ENCODE measurements around the gene GAD2.

GAD2 gene

DNA sequence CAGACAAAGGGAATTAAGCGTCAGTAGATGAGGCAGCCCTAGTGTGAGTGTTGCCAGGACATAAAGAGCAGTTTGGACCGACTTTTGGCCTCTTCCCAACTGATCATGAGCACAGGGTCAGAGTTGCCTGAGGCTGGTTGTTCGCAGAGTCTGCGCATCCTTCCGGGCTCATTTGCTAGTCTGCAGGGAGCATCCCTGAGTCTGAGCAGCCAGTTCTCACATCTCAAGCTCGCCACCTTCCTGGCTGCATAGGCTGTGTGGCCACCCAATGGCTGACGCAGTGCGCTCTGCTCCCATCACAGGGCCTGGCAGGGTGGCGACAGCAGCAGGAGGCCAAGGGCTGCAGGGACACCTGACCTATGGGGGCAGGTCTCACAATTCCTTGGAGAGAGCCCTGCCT lies 5.0 kb downstream of the GAD2 start:
- DNase-seq (ENCODE audit: low read depth in 2 of 3, low spot score in 1 of 3), result no peak

DNA sequence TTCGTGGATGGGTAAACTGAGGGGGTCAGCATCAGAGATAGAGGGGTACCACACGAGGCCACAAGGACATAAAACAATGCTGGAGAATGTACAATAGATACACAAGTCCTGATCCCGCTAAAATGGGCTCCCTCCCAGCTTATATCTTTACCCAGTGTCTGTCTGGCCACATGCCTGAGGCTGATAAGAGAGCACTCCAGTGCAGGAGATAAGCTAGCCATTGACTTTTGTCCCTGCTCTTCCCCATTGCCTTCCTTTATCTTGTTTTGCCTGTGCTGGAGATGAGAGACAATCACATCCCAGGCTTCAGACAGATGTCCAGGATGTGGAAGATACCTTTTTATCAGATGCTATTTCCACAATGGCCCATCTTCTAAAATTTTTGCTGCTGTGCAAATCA lies 6.0 kb downstream of the GAD2 start:
- no peak for DNase-seq (ENCODE audit: low read depth in 2 of 3, low spot score in 1 of 3)

DNA sequence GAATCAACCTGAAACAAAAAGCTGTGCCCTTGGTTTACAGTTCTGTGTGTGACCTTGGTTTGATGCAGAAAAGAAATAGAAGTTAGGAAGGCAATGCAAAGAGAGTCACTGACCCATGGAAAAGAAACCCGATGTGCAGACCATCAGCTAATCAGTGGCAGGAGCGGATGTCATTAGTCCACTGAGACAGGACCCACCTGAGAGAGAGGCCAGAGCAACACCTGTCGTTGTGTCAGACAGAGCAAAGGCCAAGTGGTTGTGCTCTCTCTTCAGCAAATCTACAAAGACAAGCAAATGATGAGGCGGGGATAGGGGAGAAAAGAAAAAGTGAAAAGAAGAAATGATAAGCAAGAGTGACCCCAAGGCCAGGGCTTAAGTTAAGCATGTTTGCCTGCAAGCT lies 8.7 kb downstream of the GAD2 start:
- no peak for DNase-seq (ENCODE audit: low read depth in 2 of 3, low spot score in 1 of 3)

DNA sequence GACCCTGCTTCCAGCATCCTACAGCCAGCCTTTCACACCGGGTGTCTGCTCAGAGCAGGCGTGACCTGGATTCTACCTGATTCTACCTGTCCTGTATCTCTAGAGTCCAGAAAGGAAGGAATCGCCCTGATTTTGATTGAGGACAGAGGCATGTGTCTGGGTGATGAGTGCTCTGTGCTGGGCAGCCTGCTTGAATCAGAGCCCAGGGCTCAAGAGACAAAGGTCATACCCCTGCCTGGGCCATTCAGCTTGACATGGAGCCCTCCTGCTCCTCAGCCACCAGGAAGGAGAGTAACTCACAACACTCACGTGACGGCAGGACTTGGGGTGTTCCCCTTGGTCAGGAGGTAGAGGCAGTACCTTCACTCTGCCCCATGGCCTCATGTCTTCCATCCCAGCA lies 11.2 kb downstream of the GAD2 start:
- DNase-seq (ENCODE audit: low read depth in 2 of 3, low spot score in 1 of 3), result no peak

DNA sequence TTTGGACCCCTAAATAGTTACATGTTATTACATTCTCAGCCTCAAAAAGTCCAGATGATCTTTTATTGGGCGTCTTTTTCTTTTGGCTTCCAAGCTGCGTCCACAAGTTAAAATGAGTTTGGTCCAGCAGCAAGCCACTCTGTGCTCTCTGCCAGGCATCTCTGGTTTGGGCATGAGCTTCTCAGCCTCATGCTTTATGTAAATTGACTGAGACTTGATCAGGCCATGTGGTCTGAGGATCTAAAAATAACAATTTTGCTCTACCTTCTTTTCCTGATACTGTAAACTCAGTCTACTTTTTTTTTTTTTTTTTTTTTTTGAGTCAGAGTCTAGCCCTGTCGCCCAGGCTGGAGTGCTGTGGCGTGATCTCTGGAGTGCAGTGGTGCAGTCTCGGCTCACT lies 15.6 kb downstream of the GAD2 start:
- no peak for DNase-seq (ENCODE audit: low read depth in 2 of 3, low spot score in 1 of 3)

DNA sequence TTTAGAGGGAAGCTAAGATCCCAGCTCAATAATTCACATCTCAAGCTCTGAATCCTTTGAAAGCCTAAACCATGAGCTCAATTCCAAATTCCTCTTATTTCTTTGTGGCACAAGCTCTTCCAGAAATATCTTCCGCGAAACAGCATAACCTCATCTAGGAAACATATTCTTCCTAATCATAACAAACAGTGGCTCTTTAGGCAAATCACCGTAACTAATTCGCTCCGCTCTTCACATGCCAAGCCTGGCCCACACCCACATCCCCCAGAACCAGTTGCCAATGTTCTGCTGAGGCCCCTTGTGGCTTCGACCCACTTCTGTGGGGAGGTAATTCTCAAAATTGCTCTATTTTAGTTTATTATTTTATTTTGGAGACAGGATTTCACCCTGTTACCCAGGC lies 19.2 kb downstream of the GAD2 start:
- no peak for DNase-seq (ENCODE audit: low read depth in 2 of 3, low spot score in 1 of 3)

DNA sequence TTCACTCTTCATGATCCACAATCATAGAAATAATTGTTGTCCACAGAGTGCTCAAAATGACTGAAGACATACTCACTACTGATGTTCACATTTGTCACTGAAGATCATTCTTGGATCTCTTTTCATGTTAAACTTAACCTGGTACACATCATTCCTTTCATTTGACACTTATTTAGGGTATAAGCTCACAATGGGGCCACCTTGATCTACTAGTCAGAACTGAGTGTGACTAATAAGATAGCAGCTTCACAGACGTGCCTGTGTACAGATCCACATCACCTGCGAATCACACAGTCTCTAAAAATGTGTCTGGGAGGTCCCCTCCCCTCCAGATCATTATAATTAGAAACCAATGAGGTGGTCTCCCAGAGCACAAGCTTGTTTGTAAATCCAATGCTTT lies 21.8 kb downstream of the GAD2 start:
- DNase-seq (ENCODE audit: low read depth in 2 of 3, low spot score in 1 of 3), result no peak

DNA sequence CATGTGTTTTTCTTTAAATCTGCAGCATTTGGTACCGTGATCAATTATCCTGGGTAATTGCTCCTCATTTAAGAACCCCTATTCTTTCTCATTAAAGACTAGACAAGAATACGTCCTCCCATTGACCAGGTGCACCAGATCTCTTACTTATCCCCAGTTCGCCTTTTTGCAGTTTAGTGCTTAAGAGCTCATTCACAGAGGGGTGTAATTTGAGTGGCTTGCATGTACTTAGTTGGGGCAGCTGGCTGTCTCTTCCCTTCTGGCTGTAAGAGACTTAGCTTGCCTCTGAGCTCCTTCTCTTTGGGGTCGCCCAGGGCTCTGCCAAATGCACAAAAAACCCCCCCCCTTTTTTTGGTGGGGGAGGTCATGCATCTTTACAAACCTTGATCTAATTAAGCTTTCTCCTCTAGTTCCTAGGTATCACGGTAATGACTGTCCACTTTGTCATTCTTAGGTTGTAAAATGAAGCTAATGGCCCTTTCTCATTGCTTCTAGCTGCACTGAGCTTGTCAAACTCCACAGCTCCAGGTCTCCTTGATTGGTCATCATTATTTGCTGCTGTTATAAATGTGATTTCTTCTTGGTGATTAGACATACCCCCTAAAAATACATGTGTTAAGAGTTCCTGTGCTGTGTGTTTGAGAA lies 26.3 kb downstream of the GAD2 start:
- no peak for DNase-seq (ENCODE audit: low read depth in 2 of 3, low spot score in 1 of 3)

DNA sequence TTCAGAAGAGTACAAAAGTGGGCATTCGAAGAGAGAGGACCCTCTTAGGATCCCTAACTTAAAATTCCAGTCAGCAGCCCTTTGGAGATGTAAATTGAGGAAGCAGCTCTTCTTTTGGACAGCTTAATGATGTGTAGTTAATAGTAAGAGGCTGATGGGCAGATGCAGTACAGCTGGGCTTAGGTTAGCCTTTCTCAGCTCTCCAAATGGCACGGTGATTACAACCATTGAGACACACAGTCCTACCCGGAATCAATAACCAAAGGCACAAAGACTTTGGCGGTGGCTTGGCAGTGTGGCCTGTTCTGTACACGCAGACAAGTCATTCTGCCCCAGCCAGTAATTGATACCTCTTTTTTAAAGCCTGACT lies 26.8 kb downstream of the GAD2 start:
- DNase-seq (ENCODE audit: low read depth in 2 of 3, low spot score in 1 of 3), result no peak

DNA sequence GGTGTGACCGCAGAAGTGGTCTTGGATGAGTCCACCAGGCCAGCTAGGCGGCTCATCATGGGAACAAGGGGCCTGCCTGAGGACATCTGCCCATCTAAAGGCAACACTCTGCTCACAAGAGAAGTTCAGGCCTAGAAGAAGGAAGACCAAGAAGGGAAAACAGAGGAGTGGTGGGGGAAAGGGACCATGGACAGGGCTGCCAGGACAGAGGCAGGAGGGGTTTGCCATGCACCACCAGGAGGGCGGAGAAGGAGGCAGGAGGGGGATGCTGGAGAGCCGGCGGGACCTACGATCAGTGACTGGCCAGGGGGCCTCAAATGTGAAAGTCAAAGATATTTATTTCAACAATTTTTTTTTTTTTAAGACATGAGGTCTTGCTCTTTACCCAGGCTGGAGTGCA lies 33.1 kb downstream of the GAD2 start:
- DNase-seq (ENCODE audit: low read depth in 2 of 3, low spot score in 1 of 3), result no peak

DNA sequence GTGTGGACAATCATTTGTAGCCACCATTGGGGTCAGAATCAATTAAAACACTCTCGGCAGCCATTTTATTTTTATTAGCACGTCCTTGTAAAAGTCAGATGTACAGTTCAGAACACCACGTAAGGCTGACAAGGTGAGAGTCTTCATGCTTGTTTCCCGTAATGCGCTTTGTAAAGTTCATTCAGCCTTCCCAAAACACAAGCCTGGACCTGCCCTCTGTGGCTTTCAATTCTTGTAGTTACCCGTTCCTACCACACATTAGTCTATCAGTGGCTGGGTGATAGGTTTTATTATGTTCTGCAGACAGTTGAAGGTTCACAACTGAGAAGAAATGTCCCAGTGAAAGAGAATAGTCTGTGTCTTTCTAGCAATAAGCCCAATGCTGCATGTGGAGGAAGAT lies 35.4 kb downstream of the GAD2 start:
- no peak for DNase-seq (ENCODE audit: low read depth in 2 of 3, low spot score in 1 of 3)

DNA sequence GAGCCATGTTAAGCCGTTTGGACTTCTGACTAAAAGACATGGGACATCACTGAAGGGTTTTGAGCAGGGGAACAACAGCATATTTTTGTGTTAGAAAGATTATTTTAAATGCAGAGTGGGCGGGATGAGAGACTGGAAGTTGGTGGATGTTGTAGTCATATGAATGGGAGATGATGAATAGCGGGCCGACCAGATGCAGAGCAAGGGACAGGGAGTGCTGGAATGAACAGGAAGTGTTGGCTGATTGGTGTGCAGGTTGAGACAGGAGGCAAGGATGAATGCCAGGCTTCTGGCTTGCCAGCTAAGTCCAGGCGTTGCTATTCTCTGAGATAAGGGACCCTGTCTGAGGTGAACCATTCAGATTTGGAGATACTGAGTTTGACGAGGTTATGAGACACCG lies 38.0 kb downstream of the GAD2 start:
- DNase-seq (ENCODE audit: low read depth in 2 of 3, low spot score in 1 of 3), result no peak

DNA sequence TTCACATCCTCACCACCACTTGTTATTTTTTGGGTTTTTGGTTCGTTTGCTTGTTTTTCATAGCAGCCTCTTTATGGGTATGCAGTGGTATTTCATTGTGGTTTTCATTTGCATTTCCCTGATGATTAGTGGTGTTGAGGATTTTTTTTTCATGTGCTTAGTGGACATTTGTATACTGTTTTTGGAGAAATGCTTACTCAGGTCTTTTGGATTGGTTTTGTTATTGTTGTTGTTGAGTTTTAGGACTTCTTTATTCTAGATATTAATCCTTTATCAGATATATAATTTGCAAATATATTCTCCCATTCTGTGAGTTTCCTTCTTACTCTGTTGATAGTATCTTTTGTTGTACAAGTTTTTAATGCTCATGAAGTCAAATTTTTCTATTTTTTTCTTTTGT lies 42.8 kb downstream of the GAD2 start:
- no peak for DNase-seq (ENCODE audit: low read depth in 2 of 3, low spot score in 1 of 3)

DNA sequence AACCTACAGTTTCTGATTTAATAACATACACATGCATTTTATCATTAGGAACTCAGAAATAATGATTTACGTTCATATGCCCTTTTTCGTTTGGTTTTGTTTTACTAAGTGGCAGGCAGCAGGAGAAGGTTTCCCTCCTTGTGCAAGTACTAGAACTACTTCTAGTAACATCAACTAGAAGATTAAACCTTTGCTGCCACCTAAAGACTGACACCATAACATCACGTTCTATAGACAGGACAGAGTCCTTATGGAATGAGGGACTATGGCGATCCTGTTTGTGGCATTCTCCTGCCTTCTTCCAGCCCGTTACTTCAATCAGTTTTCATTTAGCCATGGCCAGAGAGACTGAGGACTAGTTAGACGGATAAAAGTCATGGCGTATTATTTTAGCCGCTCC lies 53.2 kb downstream of the GAD2 start:
- DNase-seq (ENCODE audit: low read depth in 2 of 3, low spot score in 1 of 3), result no peak

DNA sequence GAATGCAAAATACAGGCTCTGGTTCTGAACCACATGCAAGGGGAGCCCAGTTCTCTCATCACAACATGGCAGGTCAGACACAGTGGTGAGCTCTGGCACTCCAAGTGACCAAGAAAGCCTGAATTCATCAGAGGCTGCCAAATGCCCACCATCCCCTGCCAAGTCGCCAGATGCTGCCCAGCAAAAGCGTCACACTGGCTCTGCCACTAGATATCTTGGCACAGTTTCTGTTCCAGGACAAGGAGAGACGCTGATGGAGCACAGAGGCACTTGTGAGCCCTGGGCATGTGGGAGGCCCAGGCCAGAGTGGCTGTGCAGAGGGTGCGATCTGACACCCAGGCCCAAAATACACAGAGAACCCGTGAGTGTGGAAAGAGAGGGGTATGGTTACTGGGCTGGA lies 57.8 kb downstream of the GAD2 start:
- DNase-seq (ENCODE audit: low read depth in 2 of 3, low spot score in 1 of 3), result no peak

DNA sequence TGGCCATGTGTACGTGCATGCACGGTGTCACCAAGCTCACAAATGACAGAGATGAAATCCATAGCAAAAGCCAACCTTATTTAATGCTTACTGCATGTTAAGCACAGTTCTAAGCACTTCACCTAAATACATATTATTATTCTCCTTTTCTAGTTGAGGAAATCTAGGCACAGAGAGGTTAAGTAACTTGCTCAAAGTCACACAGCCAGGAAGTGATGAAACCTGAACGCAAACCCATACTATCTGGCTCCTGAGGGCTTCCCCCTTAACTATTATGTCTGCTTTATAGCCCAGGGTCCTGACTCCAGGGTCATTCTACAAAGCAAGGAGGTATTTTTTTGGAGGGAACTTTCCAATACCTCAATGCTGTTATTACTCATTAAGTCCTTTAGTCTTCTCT lies 61.7 kb downstream of the GAD2 start:
- DNase-seq (ENCODE audit: low read depth in 2 of 3, low spot score in 1 of 3), result no peak

DNA sequence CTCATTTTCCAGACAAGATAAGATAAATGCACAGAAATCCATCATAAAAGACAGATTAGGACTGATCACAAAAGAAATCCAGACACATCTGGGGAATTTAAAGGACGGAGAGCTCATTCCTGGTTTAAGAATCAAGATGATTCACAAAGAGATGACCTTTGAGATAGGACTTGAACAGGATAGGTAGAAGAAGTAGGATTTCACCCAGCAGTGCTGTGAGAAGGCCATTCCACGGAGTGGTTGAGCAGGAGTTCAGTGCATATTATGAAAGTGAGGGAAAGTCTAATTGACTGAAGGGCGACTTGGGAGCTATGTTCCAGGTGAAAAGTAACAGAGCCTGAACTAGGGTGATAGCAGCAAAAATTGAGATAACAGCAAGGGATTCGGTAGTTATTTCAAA lies 73.7 kb downstream of the GAD2 start:
- no peak for DNase-seq (ENCODE audit: low read depth in 2 of 3, low spot score in 1 of 3)

DNA sequence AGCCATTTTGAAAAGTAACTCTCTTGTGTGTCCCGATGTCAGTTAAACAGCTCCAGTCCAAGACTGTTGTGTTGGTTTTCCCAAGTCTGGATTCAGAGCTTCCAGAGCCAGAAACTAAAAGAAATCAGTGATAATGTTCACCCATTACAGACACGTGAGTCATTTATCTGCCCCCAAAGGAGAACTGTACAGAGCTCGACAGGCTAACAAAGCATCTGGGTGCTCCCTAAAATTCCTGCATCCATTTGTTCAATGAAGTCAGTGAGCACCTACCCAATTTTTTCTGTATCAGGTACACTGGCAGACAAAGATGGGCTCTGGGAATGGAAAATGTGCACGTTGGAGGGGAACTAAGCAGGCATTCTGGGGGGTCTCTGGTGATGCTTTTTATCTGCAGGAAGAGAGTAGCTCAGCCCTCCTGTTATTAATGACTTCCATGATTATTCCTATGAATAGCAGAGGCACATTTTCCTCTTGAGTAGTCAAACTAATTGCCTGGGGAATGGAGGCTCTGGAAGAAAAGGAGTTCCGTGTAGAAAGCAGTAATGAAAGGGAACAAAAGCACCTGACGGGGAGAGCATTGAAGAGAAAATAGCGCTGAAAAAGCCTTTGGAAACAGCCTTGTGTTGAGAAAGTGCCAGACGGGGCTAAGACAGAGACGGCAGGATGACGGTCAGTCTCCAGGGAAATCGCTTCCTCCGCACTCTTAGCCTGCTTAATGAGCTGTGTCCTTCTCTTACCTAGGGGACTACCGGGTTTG lies 75.3 kb downstream of the GAD2 start:
- no peak for DNase-seq (ENCODE audit: low read depth in 2 of 3, low spot score in 1 of 3)

DNA sequence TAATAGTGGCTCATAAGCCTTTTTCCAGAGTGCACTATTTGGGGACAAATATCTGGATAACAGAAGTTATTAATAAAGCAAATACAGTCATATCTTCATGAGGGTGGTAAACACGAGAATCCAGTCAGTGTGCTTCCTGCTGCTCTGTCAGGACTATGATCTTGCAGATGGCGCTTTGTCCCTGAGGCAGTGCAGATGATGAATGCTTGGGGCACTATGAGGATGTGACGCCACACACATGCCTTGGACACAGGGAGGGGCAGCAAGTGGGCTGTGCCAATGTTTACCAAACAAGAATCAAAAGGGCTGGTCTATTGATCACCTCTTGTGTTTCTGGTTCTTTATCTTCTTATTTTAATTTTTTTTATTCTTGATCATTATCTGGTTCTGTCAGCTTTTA lies 79.8 kb downstream of the GAD2 start:
- no peak for DNase-seq (ENCODE audit: low read depth in 2 of 3, low spot score in 1 of 3)

DNA sequence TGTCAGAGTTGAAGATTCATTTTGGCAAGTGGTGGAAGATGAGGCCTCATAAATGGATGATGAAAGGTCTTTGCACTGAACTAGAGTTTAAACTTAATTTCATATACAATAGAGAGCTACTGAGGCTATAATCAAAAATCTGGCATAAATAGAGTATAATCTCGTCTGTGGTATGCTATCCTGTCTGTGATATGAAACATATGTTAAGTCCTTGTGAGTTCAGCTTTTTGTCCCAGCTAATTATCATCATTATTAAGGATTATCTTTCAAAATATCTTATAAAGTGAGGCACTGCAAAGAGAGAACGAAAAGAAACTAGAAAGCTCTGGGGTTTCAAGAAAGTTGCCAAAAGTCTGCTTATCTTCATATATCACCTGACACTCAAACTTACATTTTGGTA lies 83.4 kb downstream of the GAD2 start:
- no peak for DNase-seq (ENCODE audit: low read depth in 2 of 3, low spot score in 1 of 3)

DNA sequence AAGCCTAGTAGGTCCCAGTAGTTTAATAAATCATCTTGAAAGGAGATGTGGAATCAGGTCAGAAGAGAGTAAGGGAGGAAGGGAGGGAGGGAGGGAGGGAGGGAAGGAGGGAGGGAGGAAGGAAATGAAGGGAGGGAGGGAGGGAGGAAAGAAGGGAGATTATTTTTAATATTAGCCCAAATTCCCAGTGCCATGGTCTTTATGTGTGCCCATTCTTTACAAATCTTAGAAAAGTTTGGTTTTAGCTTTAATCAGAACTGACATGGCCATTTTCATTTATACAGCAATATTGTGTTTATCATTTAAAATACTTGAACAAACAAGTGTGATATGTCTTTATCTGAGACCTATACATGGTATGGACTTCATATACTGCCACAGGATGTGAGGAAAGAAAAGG lies 86.8 kb downstream of the GAD2 start:
- no peak for DNase-seq (ENCODE audit: low read depth in 2 of 3, low spot score in 1 of 3)

DNA sequence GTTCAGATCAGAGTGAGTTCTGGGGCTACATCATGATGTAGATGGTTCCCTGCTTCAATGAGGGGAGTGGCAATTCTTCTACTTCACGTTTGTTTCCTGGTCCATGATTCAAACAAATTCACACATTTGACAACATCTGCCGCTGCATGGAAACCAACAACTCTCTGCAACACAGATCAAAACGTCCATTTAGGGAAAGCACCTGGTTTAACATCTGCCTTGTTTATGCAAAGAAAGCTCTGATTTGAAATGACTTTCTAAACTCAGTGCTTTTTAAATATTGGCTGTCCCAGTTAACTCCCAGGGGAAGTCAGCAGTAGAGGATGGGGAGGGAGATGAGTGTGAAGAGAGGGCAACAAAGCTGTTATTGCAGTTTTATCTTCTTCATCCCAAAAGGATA lies 93.8 kb downstream of the GAD2 start:
- DNase-seq (ENCODE audit: low read depth in 2 of 3, low spot score in 1 of 3), result no peak

DNA sequence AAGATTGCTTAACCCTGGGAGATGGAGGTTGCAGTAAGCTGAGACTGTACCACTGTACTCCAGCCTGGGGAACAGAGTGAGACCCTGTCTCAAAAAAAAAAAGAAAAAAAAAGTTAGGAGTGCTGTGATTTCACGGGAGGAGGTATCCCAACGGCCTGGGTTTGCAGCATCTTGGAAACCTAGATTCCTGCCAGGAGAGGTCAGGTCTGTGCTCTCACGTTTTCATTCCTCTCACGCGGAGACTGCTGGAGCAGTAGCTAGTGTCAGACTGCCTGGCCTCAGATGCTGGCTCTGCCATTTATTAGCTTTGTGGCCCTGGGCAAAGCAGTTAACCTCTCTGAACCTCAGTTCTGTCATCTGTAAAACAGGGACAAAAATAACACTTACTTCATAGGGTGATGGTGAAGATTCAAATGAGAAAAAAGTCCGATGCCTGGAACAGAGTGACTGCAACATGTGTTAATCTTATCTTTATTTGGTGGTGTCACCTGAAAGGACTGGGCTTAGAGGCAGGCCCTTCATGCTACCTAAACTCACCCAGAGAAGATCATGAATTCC lies 94.9 kb downstream of the GAD2 start:
- DNase-seq (ENCODE audit: low read depth in 2 of 3, low spot score in 1 of 3), result no peak

Data from stimulated activated CD4-positive, alpha-beta T cell treated with anti-CD3 and anti-CD28 coated beads, Interleukin-12 subunit alpha, Interleukin-12 subunit beta, amount 100 ng/mL, for 48 hours (primary cell).